Measurements from ENCODE around the gene PLEKHG4B.
"Not testable (repeated sequence)": the region's sequence is repeated elsewhere in the genome, so short reads cannot be mapped to it uniquely, and the experiment has no call there.

The PLEKHG4B gene

GRCh38 chr5:96976-97660 lies 5.2 kb downstream of the PLEKHG4B start:
- DNase-seq = no peak

- no peak for DNase-seq
Observed at GRCh38 chr5:99815-100214, 7.8 kb downstream of the PLEKHG4B start.

- DNase-seq = no peak
Observed at GRCh38 chr5:102411-103043, 10.6 kb downstream of the PLEKHG4B start.

- not testable (repeated sequence) for DNase-seq
Observed at GRCh38 chr5:104106-104505, 12.1 kb downstream of the PLEKHG4B start.

- DNase-seq = no peak
Observed at GRCh38 chr5:104778-105296, 12.9 kb downstream of the PLEKHG4B start.

- DNase-seq = no peak
Observed at GRCh38 chr5:105504-106070, 13.6 kb downstream of the PLEKHG4B start.

- no peak for DNase-seq
Observed at GRCh38 chr5:106587-106986, 14.6 kb downstream of the PLEKHG4B start.

- DNase-seq = no peak
Observed at GRCh38 chr5:107526-107925, 15.6 kb downstream of the PLEKHG4B start.

- DNase-seq = no peak
Observed at GRCh38 chr5:109826-110225, 17.9 kb downstream of the PLEKHG4B start.

GRCh38 chr5:110270-110888 lies 18.4 kb downstream of the PLEKHG4B start:
- DNase-seq = no peak

- DNase-seq = no peak
Observed at GRCh38 chr5:111171-111570, 19.2 kb downstream of the PLEKHG4B start.

GRCh38 chr5:119486-120097 lies 27.6 kb downstream of the PLEKHG4B start:
- DNase-seq = no peak

GRCh38 chr5:121432-121831 lies 29.5 kb downstream of the PLEKHG4B start:
- DNase-seq = no peak

GRCh38 chr5:125815-126214 lies 33.8 kb downstream of the PLEKHG4B start:
- no peak for DNase-seq

- no peak for DNase-seq
Observed at GRCh38 chr5:126806-127205, 34.8 kb downstream of the PLEKHG4B start.

GRCh38 chr5:127886-128285 lies 35.9 kb downstream of the PLEKHG4B start:
- no peak for DNase-seq

GRCh38 chr5:128446-128845 lies 36.5 kb downstream of the PLEKHG4B start:
- no peak for DNase-seq

- no peak for DNase-seq
Observed at GRCh38 chr5:129148-129547, 37.2 kb downstream of the PLEKHG4B start.

- DNase-seq = no peak
Observed at GRCh38 chr5:129820-130219, 37.9 kb downstream of the PLEKHG4B start.

- DNase-seq = no peak
Observed at GRCh38 chr5:130601-131131, 38.7 kb downstream of the PLEKHG4B start.

- no peak for DNase-seq
Observed at GRCh38 chr5:136901-137300, 44.9 kb downstream of the PLEKHG4B start.

GRCh38 chr5:137741-138140 lies 45.8 kb downstream of the PLEKHG4B start:
- no peak for DNase-seq

- DNase-seq = no peak
Observed at GRCh38 chr5:138936-139335, 47.0 kb downstream of the PLEKHG4B start.
